Forelimb muscle (tissue), 1 donor: ENCODE measurements around the gene STAMBPL1. TPM values are rescaled to one million over a fixed set of nuclear protein-coding genes. Genes with fewer than 3 reads are reported as not detected.
A peak's percentile ranks its signal among the peaks of the same experiment; 100 is the strongest.
"Not testable (repeated sequence)": the region's sequence is repeated elsewhere in the genome, so short reads cannot be mapped to it uniquely, and the experiment has no call there.

Experiments used
- DNase-seq: peaks from one replicate; pipeline ENCODE4 v3.0.0-alpha.2; 2013; ENCODE audit warnings: low read depth
- polyA plus RNA-seq: library from polyadenylated mRNA; unstranded; fragments of 120-200 nt; gene quantifications from one replicate; pipeline ENCODE4 v1.2.1, GENCODE V29; 2013; ENCODE audit not compliant: insufficient read length

STAMBPL1 gene
- 6.5 TPM for polyA plus RNA-seq

DNA sequence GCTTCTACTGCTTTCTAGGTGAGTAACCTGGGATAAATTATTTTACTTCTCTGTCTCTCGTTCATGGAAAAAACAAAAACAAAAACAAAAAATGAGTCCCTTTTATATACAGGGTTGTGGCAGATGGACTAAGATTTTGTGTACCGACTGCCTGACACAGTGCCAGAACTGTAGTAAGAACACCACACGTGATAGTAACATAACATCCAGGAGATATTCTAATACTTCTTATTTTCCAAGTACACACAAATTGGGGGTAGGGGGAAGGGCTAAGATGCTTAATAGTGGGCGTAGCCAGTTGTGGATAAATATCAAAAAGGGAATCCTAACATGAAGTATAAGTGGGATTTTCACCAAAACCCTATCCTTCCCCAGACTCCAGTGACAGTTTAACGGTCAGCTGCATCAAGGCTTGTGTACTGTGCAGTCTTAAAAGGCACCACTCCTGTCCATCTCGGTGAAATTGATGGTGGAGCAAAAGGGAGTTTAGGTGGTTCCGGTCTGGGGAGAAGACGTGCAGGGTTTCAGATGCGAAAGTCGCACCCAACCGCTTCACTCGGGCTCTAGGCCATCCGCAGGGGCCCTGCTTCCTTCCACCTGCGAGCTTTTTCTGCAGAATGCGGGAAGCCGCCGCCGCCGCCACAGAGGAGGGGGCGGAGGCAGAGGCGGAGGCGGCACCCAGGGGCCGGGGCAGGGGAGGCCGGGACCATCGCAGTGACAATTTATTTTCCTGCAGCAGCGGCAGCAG lies at the start of gene STAMBPL1:
STAMBPL1 (plus strand) TSS at position 712 of the 748 bp plus-strand sequence. CDS start 21,464 bp downstream, outside the sequence.
- DNase-seq, result no peak

DNA sequence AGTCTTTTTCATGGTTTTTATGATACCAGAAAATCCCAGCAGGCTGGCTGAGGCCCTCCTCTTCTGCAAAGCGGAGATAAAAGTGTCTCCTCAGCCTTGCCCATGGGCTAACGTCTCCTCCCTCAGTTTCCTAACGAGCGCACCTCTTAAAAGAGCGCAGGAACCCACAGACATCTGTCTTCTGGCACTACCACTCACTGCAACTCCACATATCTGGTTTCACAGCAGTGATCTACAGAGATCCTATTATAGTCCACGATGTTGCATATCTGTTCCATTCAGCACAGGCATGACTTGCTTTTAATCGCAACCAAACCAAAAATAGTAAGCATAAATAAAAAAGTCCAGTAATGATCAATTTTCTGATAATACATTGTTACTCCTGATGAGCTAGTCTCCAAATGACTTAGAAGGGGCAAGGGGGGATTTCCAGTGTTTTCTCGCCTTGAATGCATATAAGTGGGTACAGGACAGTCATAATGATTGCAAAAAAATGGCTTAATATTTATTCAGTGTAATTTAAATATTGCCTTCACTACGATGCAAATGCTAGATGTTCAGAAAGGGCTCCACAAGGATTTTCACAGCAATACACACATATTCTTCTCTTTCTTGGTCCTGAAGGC lies 49.3 kb upstream of the STAMBPL1 start:
- no peak for DNase-seq

DNA sequence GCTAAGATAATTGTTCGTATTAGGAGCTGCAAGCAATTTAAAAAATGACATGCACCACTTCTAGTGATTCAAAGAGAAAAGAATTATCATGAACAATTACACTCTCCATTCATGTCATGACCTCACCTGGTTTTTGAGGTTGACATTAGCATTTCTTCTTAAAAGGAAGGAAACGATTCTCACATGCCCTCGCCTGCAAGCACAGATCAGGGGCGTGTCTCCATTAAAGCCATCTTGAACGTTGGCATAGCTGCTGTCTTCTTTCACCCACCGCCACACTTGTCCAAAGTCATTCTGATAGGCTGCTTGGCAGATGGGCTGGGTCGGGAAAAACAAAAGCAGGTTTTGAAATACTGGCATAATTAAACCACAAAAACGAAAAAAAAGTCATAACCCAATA lies 48.3 kb upstream of the STAMBPL1 start:
- DNase-seq, result no peak

DNA sequence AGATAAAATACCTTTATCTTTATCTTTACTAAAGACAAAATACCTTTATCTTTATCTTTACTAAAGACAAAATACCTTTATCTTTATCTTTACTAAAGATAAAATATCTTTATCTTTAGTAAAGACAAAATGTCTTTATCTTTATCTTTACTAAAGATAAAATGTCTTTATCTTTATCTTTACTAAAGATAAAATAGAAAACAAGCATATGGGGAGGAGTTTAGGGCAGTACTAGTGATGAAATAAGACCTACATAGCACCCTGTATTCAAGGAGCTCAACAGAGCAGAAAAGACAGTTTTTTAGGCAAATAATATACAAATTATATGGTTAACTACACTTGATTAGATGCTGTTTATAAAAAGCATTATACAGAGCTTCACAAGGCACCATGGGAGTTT lies 47.7 kb upstream of the STAMBPL1 start:
- no peak for DNase-seq

DNA sequence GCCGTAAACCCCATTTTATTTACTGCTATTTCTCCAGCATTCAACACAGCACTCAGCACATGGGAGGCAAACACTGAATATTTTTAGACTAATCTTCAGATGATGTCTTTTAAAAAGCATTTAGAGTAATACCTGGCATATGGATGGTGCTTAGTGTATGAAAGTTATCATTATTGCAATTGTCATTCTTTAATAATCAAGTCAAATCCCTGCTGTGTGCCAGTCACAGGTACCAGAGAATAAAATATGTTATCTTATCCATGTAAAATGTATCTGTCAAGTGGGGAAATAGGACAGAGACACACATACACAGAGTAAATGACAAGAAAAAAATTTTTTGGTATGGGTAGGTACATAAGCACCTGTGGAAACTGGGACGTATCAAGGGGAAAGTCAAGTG lies 46.9 kb upstream of the STAMBPL1 start:
- no peak for DNase-seq

DNA sequence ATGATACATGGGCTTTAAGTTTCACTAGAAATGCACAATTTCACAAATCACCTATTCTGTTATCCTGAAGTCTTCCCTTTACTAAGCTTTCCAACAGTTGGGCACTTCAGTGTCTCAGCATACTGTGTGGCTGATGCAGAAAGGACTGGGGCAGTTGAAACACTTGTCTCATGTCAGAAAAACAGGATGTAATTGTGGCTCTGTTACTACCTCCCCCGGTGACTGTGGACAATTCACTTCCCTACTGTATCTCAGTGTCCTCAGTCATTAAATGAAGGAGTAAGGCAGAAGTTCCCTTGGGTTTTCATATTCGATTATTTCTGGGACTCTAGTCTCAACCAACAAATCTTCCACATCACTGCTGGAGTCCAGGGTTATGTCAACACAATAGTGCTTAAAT lies 46.3 kb upstream of the STAMBPL1 start:
- DNase-seq, result no peak

DNA sequence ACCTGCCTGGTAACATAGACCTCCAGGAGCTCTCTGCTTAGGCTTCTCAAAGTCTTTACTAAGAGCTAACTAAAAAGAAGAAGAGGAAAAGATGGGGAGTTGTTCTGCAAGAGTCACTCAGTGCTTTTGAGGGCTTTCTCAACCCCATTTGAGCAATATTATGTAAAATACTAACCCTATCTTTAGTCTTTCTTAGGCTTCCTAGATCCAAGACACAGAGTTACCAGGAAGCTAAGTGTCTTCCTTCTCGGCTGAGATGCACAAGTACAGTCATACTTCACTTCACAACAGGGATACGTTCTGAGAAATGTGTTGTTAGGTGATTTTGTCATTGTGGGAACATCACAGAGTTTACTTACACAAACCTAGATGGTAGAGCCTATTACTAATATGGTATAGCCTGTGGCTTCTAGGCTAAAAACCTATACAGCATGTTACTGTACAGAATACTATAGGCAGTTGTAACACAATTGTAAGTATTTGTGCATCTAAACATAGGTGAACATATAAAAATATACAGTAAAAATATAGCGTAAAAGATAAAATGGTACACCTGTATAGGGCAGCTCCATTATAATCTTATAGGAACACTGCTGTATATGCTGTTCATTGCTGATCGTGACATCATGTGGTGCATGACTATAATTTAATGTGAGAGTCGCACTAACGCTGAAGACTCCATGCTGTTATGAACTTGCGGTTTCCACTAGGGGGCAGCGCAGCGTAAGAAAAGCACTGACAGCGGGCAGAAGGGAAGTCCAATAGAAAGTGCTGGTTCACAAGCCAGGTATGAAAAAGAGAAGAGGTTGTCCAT lies 44.7 kb upstream of the STAMBPL1 start:
- DNase-seq, result peak; percentile 73

DNA sequence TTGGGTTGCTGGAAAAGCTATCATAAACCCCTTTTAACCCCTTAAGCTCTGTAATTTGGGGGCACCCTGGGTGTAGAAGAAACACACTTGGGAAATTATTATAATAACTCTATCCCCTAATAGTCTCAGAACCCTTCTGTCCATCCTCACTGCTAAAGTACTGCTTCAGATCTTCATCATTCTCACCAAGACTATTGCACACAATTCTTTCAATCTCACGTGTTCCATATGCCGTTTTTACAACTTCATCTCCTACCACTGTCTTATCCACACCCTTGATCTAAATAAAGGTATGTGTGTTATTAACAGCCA lies 44.2 kb upstream of the STAMBPL1 start:
- no peak for DNase-seq

DNA sequence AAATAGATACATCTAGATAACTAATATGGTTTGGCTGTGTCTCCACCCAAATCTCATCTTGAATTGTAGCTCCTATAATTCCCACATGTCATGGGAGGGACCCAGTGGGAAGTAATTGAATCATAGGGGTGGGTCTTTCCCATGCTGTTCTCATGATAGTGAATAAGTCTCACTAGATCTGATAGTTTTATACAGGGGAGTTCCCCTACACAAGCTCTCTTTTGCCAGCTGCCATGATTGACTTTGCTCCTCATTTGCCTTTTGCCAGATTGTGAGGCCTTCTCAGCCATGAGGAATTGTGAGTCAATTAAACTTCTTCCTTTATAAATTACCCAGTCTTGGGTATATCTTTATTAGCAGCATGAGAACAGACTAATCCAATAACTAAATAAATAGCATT lies 42.4 kb upstream of the STAMBPL1 start:
- not testable (repeated sequence) for DNase-seq

DNA sequence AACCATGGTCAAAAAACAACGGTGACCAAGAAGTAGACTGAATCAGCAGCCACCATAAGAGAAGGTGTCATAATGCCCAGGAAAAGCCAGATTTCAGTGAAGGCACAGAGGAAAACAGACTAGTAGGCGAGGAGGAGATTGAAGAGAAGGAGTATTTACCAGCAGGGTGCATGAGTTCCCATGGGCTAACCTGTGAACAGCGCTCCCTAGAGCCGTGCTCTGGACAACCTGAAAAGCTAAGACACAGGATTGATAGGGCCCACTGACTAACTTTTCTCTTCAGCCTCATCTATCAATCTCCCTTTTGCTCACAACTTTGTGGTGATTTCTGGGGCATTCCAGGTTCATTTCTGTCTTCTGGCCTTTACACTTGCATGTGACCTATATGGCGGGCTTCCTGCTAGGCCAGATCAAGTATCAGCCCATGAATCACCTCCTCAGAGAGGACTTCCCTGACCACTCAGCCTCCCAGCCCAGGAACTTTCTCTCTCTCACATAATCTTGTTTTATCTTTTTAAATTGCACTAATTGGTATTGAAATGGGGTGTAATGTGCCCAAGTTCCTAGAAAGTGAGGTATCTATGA lies 41.2 kb upstream of the STAMBPL1 start:
- no peak for DNase-seq

DNA sequence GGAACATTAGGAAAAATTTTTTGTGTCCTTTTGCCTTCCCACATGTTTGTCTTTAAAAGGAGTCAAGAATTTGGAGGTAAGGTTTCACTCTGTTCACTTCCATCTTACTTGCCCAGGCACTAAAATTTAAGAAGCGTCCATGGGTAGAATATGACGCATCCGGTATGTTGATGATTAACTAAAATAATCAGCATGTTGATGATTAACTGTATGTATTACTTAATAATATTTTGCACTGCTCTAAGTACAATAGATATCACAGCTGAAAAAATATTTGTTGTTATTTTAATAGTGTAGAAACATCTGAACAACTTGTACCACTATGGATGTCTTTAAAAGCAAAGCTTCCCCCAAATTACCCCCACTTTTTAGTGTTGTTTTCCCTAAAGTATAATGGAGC lies 39.9 kb upstream of the STAMBPL1 start:
- DNase-seq, result no peak

DNA sequence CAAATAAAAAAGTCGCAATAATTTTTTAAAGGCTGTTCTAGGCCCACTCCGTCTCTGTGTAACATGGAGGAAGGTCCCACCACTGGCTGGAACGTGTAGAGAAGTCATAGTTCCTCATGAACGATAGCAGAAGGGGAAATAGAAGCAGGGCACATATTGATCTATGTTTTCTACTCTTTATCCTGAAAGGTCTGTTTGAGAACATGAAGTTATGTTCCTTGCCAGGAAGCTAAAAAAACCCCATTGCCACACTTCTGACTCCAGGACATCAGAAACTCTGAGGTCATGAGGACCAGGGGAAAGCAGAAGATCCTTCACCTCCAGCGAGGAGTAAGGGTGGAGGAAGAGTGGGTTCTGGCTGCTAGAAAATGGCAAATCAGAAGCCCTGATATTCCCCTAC lies 39.2 kb upstream of the STAMBPL1 start:
- no peak for DNase-seq

DNA sequence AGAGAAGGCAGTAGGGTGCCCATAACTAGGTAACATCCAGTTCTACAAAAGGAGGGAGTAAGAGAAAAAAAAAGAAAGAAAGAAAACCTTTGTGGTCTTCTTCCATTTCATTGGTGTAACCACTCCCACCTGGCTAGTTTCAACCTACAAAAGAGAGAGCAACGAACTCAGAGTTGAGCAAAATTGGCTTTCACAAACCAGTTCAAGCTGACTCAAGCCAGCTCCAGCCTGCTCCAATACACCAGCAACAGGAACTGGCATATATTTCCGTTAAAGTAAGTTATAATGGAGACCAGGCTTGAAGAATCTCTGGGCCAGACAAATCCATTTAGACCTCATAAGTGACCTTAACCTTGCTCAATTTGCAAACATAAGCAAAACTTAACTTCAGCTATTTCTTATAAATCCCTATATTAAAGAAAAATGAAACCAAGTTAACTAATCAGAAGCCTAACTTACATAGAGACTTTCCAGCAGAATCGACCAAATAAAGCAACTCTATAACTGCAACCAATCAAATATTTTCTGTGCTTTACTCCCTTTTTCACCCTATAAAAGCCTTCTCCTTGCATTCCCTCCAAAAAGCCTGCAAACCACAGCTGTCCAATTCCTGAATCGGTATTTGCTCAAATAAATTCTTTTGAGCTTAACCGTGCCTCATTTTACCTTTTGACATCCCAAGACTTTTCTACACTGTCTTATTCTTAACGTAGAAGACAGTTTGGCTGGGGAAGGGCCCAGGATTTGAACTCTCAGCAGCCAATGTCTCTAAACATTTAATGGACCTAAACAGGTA lies 38.5 kb upstream of the STAMBPL1 start:
- no peak for DNase-seq

DNA sequence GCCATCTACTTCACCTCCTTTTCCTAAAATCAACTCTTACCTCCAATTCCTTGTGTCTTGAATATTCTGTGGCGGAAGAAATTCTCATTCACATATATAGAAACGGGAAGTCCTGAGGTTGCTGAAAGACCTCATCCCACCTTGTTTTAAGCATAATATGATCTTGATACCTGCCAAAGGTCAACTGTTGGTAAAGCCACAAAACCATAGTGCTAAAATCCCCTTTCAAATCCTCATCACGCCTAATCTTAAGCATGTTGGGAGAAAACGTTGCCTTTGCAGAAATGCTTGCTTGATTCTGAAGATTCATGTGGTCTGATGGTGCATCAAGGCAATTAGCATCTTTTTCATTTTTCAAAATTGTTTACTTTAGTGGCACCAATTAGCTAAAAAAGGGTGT lies 36.9 kb upstream of the STAMBPL1 start:
- DNase-seq, result no peak

DNA sequence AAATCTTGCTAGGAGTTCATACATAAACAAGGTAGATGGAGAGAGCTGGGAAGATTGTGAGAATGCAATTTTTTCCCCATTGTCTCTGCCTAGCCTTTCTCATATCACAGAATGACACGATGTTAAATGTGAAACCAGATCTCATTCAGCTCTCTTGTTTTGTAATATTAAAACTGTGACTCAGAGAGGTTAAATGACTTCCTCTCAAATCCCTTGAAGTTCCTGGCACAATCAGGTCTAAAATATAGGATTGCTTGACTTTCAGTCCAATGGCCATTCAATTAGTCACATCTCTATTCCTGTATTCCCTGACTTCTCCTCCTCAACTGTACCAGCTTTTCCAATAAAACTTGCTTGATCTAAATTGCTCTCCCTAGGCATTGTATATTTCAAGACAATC lies 31.5 kb upstream of the STAMBPL1 start:
- no peak for DNase-seq

DNA sequence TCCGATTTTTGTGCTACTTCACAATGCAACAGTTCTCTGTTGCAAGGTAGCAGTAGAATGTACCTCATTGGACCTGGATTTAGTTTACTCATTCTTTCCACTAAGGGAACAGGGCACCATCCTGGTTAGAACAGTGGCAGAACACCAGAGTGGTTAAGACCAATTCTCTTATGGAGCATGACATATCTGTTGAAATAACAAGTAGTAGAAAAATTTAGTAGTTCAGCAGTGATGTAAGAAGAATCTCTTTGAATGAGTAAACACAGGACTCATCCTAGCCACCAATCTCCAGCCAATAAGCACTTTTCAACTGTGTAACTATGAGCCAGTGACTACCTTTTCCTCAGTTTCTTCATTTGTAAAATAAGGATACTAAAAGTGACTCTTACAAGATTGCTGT lies 30.8 kb upstream of the STAMBPL1 start:
- no peak for DNase-seq

DNA sequence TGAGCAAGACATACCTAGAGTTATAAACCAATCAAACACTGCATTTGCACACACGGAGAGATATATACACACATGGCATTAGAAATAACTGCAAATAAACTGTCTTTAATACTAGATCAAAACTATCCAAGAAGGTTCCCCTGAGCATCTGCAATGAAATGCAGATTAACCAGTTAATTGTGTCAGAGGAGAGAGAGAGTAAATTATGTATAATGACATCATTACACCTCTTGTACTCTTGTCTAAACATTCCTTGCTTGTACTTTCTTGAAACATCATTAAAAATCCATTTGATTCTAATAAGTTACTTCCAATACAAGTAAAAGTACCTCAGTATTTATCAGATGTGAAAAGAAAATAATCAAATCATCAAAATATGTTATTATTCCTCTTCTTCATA lies 29.3 kb upstream of the STAMBPL1 start:
- no peak for DNase-seq

DNA sequence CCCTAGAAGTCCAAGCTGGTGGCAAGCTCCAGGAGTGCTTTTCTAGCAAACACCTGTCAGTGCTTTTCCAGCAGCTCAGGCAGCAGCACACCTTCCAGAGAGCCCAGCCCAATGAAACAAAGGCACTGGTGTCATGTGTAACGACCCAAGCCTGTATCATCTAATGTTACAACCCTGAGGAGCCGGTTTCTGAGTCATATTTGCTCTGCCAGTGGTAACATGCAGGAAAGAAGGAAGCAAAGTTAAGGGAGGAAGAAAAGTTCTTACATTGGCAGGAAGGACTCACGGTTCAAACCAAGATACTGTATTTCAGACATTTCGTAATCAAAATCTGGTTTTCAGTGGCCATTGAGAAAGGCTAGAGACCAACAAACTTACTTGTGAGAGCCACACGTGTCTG lies 28.3 kb upstream of the STAMBPL1 start, which contains the start of gene ANKRD22:
ANKRD22 (minus strand) TSS at position 139 of the 400 bp plus-strand sequence. CDS start 237 bp downstream, outside the sequence.
- no peak for DNase-seq

DNA sequence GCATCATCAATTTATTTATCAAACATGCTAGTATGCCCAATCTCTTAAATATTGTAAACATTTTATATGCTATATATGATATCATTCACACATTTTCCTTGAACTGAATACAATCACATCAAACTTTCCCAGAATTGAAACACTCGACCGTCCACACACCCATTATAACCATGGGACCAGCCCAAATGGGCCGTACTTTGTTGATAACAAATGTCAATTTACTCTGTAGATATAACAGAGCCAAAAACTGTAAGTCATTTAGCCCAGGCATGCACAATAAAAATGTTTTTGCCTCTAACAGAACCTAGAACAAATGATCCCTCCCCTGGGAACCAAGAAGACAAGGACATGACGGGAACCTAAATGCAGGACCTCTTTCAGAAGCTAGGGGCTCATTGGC lies 27.7 kb upstream of the STAMBPL1 start:
- no peak for DNase-seq

DNA sequence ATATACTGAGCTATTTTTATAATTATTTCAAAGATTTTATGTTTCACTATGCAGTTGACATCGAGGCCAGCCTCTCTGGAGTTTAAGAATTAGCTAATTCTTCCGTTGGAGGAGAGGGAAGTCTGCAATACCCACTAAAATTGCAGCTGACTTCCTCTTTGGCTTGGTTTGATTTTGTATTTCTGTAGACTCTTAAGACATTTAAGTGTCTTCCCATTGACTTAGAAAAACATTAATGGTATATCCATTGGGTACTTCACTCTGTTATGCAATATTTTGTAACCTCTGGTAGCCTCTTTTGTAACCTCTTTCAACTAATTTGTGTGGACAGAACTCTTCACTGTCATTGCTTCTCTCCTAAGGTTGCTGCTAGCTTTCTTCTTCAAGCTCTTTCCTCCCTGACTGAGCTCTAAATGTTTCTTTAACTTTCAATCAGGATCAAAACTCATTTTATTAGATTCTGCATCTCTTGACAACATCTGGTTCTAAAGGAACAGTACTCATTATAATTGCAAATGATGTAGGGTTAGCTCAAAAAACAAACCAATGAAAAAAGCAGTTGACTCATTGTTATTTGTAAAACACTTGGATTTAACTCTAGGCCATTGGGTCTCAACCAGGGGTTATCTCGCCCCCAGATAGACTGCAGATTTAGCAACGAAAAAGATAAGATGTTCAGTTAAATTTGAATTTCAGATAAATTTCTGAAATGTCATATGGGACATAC lies 26.7 kb upstream of the STAMBPL1 start:
- no peak for DNase-seq

DNA sequence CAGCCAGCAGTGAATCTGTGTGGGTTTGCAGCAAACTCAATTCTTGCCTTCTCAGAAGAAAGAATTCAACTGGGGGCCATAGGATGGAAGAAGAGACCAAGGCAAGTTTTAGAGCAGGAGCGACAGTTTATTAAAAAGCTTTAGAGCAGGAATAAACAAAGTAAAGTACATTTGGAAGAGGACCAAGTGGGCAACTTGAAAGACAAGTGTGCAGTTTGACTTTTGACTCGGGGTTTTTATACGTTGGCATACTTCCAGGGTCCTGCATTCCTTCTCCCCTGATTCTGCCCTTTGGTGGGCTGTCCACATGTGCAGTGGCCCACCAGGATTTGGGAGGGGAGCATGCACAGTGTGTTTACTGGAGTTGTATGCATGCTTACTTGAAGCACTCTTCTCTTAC lies 25.4 kb upstream of the STAMBPL1 start:
- no peak for DNase-seq
